ENCODE results near the gene PLEKHG3. TPM values are rescaled to one million over a fixed set of nuclear protein-coding genes. Genes with fewer than 3 reads are reported as not detected.
"Not testable (repeated sequence)": the region's sequence is repeated elsewhere in the genome, so short reads cannot be mapped to it uniquely, and the experiment has no call there.

Gene PLEKHG3
- total RNA-seq (2014; rRNA removed; shearing (Covaris generic)) = 1.8 and 1.9 TPM in 2 replicates

DNA sequence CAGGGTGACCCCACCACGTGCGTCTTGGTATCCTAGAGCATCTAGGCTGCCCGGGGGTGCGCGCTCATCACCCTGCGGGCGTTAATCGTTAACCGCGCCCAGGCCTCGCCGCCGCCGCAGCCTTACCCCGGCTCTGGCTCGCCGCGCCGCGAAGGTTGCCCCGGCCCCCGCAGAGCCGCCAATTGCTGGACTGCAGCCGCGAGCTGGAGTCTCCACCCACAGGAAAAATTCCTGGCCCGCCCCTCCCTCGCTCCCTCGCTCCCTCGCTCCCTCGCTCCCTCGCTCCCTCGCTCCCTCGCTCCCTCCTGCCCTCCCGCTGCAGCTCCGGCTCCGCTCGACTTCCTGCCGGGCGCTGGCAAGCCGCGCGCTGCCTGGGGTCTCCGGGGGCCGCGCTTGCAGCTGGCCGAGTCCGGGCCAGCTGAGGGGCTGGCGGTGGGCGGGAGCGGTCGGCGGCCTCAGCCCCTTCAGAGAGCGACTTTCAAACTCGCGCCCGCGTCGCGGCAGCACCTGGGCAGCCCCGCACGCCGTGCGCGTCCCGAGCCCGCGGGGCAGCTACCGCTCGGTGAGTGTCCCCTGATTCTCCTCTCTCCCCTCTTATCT is at the start of gene PLEKHG3:
PLEKHG3 (plus strand) TSS at position 282 of the 600 bp plus-strand sequence. CDS start 23,208 bp downstream, outside the sequence.
- peak; percentile 65 for DNase-seq (ENCODE audit: low read depth)

- no peak for DNase-seq (ENCODE audit: low read depth)
Measured at GRCh38 chr14:64654901-64655300, 49.3 kb upstream of the PLEKHG3 start.

- no peak for DNase-seq (ENCODE audit: low read depth)
Measured at GRCh38 chr14:64656986-64657385, 47.2 kb upstream of the PLEKHG3 start.

DNA sequence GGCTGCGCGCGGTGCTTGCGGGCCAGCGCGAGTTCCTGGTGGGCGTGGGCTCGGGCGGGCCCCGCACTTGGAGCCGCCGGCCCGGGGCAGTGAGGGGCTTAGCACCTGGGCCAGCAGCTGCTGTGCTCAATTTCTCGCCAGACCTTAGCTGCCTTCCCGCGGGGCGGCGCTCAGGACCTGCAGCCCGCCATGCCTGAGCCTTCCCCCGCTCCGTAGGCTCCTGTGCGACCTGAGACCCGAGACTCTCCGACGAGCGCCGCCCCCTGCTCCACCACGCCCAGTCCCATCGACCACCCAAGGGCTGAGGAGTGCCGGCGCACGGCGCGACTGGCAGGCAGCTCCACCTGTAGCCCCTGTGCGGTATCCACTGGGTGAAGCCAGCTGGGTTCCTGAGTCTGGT is 46.0 kb upstream of the PLEKHG3 start:
- no peak for DNase-seq (ENCODE audit: low read depth)

GRCh38 chr14:64658700-64659264 is 45.4 kb upstream of the PLEKHG3 start:
- not testable (repeated sequence) for DNase-seq (ENCODE audit: low read depth)

DNA sequence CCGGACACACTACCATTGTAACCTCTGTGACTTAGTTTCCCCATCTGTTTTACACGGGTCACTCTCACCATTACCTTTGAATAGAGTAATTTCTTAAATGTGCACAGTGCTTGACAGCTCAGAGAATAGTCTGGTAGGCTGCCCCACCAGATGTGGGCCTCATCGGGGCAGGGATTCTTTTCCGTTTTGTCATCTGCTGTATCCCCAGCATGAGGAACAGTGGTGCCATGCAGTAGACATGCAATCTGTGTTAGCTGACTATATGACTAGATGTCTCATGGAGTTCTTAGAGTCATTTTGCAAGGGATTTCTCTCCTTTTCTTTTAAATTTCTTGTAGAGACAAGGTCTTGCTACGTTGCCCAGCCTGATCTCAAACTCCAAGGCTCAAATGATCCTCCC is 44.9 kb upstream of the PLEKHG3 start:
- DNase-seq (ENCODE audit: low read depth) = peak; percentile 11

DNA sequence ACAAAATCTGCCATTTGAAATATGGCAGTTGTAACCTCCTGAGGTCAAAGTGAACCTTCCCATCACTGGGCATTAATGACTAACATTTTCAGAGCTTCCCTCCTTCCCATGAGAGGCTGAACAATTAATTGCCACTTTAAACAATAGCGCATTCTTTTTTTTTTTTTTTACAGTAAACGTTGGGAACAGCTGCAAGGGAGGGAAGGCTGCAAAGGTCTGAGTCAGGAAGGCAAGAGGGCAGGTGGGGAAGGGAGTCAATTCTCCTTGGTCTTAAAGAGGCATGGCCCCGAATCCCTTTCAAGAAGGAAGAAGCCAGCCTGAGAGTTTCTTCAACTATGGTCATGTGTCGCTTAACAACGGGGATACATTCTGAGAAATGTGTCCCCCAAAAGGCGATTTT is 41.0 kb upstream of the PLEKHG3 start:
- no peak for DNase-seq (ENCODE audit: low read depth)

- peak; percentile 55 for DNase-seq (ENCODE audit: low read depth)
Measured at GRCh38 chr14:64671591-64671990, 32.6 kb upstream of the PLEKHG3 start.

DNA sequence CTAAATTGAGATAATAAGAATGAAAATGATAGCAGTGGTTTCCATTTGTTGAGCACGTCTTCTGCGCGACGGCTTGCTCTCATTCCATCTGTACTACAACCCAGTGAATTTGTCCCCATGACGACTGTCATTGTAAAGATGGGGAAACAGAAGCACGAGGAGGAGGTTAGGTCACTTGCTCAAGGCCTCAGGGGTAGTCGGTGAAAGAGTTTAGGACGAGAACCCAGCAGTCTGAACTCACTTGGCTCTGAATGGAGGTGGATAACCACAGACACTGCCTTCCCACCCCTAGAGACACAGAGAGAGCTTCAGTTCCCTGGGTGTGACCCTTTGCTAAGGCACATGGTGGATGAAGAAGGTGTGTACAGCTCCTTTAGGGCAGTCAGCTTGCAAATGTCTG is 30.9 kb upstream of the PLEKHG3 start:
- DNase-seq (ENCODE audit: low read depth) = no peak

- peak; percentile 71 for DNase-seq (ENCODE audit: low read depth)
Measured at GRCh38 chr14:64673748-64674147, 30.5 kb upstream of the PLEKHG3 start.

- DNase-seq (ENCODE audit: low read depth) = no peak
Measured at GRCh38 chr14:64674829-64675228, 29.4 kb upstream of the PLEKHG3 start.

- DNase-seq (ENCODE audit: low read depth) = no peak
Measured at GRCh38 chr14:64675312-64675711, 28.9 kb upstream of the PLEKHG3 start.

- DNase-seq (ENCODE audit: low read depth) = no peak
Measured at GRCh38 chr14:64676410-64677008, 27.7 kb upstream of the PLEKHG3 start.

- no peak for DNase-seq (ENCODE audit: low read depth)
Measured at GRCh38 chr14:64680013-64680713, 24.1 kb upstream of the PLEKHG3 start.

GRCh38 chr14:64680714-64681065 is 23.5 kb upstream of the PLEKHG3 start:
- DNase-seq (ENCODE audit: low read depth) = no peak

GRCh38 chr14:64681796-64682710 is 22.2 kb upstream of the PLEKHG3 start:
- DNase-seq (ENCODE audit: low read depth) = peak; percentile 38

- DNase-seq (ENCODE audit: low read depth) = no peak
Measured at GRCh38 chr14:64682843-64683242, 21.4 kb upstream of the PLEKHG3 start.

GRCh38 chr14:64683264-64683663 is 21.0 kb upstream of the PLEKHG3 start:
- peak; percentile 23 for DNase-seq (ENCODE audit: low read depth)

- no peak for DNase-seq (ENCODE audit: low read depth)
Measured at GRCh38 chr14:64684091-64684490, 20.1 kb upstream of the PLEKHG3 start.

GRCh38 chr14:64685371-64686281 is 18.6 kb upstream of the PLEKHG3 start:
- DNase-seq (ENCODE audit: low read depth) = no peak

GRCh38 chr14:64686282-64686615 is 18.0 kb upstream of the PLEKHG3 start:
- no peak for DNase-seq (ENCODE audit: low read depth)

Measured in RPMI7951 (cell line).